Germinal center (tissue), 1 donor: ENCODE results near the gene METTL25B.
A peak's percentile ranks its signal among the peaks of the same experiment; 100 is the strongest.

ENCODE experiments used
- DNase-seq: peaks from one replicate; pipeline ENCODE4 v3.0.0; 2012; ENCODE audit warnings: mixed read lengths, low spot score

The METTL25B gene

DNA sequence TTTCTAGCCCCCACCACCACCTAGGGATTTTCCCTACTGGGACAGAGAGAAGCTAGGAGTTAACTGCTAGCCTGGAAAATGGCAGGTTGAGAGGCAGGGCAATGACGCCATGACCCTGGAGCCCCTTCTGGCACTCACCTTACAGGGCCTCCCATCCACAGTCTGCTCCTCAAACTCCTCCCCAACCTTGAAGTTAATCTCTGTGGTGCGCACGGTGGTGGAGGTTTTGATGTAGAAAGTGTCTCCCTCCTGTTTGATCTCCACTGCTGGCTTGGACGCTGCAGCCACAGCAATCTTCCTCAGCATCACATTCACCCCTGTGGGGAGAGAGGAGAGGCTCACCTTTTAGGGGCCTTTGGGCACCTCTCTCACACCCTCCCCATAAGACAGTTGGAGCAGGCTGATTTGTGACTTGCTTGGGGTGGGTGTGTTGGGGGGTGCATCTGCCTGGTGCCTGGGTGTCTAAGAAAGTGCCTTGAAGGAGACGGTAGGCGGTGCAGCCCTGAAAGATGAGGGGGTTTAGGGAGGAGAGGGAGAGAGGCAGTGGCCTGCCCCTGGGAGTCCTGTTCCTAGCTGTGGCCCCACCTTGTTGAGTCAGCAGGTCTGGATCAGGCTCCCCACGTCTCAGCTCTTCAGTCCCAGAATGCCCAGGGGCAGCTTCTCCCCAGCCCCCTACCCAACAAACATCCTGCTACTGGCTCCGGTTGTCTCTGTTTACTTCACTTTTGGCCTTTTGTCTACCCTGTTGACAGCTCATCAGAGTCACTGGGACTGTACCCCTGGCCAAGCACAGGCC is 27.3 kb upstream of the METTL25B start:
- DNase-seq, result no peak

DNA sequence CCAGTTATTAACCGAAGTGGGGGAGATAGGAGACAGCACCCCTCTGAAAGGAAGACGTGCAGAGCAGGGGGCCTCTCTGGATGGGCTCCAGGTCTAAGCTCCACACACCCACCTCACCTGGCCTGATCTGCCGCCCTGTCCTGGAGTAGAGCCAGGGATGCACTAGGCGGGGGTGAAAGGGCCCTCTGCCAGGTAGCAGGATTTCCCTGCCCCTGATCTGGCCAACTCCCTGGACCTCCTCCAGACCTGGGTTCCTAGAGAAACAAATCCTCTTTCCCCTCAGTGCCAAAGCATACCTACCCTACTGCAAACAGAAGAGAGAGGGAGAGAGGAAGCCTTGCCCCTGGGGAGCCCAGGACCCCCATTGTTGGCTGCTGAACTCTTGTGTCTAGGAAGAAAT is 24.9 kb upstream of the METTL25B start:
- DNase-seq, result no peak

DNA sequence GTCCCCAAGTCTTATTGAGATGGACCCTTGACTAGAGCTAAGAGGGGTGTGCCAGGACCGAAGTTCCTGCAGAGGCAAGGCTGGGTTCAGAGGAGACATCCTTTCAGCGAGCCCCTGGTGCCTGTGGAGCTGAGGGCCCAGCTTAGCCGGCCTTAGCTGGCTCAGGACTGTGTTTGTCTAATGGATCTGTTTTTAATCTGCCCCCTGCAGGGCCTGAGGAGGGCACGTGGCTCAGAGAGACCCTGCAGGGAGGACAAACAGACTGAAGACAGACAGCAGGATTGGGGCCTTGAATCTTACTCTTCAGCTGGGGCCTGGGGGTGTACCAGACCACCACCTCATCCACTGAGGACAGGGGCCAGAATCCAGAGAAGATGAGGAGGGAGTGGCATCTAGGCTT is 24.5 kb upstream of the METTL25B start:
- DNase-seq, result no peak

DNA sequence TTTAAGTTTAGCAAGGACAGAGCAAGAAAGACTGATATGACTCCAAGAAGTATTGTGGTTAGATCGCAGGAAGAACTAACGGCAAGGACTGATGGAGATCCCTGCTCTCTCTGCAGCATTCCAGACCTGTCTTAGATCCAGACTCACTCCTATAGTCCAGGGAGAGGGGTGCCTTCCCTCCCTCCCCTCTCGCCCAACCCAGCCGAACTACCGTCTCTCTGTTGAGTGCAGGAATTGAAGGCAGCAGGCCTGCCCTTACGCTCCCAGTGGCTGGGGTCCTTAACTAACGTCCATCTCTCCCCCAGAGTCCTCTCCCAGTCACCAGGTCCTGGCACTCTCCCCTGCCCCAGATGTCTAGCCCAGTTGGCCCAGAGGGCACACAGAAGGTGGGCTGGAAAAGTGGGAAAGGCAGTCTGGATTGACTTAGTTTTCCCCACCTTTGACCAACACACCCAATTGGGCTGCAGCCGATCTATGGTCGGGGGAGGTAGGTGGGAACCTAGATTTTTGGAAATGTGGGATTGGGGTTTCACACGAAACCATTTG is 24.0 kb upstream of the METTL25B start:
- no peak for DNase-seq

- no peak for DNase-seq
These were observed 23.3 kb upstream of the METTL25B start for GRCh38 chr1:156704930-156705320.

DNA sequence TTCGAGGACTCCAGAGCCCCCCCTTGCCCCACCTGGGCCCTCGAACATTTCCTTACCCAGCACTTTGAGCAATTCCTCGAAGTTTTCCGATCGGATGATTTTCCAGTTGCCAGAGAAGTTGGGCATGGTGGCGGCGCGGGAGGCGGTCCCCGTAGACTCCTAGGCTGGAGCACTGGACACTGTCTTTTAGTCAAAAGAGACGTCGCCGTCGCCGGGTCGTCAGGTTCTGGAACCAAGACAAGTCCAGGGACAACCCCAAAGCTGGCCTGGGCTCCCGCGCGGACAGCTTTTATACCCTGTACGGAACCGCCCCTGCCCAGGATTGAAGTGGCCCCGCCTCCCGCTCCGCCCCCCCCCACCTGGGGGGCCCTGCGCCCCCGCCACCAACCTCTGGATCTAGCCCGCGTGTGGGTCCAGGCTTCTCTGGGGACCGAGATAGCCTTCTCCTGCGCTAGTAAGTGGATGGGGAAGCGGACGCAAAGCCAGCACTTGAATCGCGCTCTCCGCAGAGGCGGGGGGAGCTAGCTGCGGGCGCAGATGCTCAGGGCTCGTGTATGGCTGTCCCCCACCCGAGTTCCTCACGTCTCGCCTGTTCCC is 22.9 kb upstream of the METTL25B start, which contains the start of gene CRABP2:
TSS of gene CRABP2 (minus strand) at position 263 of the 597 bp plus-strand sequence. CDS start at position 126, 137 bp downstream.
- DNase-seq, result no peak

GRCh38 chr1:156705918-156706656 is 22.2 kb upstream of the METTL25B start:
- DNase-seq, result peak; percentile 74

DNA sequence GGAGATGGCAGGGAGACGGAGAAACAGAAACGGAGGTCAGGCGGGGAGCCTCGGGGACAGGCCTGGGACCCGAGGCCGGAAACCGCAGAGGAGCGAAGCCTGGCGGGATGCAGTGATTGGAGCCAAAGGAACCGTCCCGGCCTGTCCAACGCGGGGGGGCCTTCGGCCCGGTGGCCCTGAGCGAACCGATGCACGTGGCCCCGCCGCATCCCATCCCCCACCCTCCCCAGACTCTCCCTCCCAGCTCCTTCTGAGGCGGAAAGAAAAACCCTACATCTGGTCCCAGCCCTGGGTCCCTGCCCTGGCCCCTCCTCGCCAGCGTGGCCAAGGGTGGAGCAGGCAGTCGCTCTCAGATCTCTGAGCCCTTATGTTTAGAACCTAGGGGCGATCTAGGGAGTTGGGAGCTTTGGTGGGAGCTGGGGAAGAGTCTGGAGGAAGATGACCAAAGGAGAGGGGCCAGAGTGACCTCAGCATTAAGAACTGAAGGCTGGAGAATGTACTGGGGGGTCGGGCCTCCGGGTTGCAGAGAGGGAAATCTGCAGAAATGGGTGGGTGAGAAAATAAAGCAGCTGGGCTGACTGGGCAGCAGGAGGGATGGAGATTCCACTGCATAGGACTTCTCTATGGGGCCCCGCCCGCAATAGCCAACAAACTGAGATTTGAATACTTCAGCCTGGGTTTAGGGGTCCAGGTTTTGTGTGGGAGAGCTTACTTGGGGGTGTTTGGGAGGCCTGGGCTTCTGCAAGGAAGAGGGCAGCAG is 21.4 kb upstream of the METTL25B start:
- DNase-seq, result no peak

GRCh38 chr1:156707417-156708217 is 20.7 kb upstream of the METTL25B start:
- DNase-seq, result no peak

DNA sequence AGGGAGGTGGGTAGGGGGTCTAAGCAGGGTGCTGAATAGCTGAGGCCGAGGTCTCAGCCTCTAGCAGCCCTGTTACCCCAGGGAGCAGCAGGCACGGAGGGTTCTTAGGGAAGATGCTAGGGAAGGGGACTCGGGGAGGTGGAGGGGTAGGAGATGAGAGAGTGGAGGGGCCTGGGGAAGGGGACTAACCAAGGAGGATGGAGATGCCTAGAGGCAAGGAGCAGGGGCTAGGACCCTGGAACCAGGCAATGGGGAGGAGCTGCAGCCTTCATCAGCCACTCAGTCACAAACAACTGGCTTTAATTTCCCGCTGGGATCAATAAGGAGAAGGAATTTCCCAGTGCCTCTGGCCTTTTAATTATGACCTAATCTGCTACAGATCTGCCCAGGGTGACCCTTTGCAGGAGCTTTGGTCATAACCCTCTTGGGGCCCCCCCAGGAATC is 20.0 kb upstream of the METTL25B start:
- no peak for DNase-seq

DNA sequence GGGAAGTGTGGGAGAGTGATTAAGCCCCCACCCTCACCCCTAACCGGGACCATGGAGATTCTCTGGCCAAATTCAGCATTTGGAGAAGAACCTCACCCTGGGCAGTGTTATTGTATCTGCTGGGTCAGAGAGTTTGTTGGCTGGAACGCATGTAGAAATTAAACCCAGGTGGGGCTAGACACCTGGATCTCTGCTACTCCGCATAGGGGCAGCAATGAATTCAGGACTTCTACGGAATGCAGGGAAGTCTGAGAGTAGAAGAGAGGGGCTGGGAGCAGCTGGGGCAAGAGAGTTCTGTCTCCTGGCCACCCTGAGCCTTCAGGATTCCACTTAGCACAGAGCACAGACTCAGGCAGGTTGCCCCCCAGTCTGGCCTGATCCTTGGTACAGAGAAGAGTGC is 19.2 kb upstream of the METTL25B start:
- no peak for DNase-seq

DNA sequence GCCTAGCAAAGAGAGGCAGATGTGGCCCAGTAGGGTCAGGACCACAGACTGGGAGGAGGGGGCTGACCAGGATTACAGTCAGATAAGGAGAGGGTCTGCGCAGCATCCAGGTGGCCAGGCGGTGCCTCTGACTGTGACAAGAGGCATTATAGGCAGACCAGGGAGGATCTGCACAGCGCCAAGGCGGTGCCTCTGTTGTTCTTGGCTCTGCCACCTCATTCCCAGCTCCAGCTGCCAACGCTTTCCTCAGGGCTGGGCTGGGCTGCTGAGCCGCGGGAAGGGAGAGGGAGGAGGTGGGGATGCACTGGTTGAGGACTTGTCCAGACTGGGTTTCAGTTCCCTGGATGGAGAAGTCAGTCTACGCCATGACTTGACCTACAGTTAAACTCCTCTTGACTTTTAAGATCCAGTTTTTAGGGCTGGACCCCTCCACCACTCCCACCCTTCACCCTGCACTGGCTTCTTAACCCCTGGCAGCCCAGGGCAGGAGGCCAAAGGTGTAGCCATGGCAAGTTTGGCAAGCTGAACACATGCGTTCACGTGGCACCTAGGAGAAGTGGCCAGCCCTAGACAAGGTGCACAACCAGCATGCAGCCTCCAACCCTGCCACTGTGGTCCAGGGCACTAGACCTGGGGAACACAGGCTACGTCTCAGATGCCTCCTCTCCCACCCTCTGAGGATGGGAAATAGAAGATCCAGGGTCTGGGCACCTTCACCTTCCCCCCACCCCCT is 18.3 kb upstream of the METTL25B start:
- no peak for DNase-seq

DNA sequence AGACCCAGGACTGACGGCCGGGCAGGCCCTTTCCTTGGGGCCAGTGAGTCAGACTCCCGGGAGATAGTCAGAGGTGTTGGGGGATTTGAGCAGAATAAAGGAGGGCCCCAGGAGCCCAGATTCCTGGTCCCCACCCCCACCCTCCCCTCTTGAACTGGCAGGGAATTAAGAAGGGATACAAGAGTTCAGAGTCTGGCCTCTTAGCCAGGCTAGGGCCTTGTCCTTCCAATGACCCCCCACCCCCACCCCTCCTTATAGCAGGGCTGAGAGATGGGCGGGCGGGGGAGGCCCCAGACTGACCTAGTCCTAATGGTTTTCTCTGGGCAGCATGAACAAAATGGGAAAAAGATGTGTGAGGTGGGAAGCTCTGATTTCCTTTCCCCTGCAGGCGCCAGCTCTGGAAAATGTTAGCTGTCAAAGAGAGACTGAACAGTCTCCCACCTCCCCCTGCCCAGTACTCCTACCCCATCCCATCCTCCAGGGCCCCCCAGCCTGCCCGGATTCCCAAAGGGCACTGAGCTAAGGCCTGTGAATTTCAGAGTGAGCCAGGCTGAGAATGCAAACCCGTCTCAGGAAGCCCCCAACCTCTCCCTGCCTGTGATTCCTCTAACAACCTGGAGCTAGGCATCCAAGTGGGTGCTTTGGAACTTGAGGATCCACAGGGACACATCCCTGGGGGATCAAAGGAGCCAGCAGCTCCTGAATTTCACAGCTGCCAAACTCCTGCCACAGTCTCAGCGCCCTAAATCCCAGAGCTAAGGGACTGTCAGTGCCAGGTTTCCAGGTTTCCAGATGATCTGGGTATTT is 17.1 kb upstream of the METTL25B start:
- no peak for DNase-seq

DNA sequence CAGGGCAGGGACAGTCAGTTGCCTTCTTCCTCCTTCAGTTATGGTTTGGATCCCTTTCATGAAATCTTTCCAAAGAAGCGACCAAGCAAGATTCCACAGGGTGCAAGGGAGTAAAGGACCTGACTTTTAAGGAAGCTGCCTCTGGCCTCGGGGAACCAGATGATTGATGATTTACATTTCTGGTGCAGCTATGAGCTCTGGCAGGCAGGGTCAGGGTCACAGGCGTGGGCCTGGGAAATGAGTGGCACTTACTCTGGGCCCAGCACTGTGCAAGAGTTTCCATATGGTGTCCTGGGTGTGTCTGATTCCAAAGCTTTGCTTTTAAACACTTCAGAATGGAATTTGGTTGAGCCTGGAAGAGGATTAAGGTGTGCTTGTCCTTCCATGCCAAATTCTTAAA is 15.6 kb upstream of the METTL25B start:
- no peak for DNase-seq

- DNase-seq, result no peak
These were observed 13.4 kb upstream of the METTL25B start for GRCh38 chr1:156714830-156715229.

DNA sequence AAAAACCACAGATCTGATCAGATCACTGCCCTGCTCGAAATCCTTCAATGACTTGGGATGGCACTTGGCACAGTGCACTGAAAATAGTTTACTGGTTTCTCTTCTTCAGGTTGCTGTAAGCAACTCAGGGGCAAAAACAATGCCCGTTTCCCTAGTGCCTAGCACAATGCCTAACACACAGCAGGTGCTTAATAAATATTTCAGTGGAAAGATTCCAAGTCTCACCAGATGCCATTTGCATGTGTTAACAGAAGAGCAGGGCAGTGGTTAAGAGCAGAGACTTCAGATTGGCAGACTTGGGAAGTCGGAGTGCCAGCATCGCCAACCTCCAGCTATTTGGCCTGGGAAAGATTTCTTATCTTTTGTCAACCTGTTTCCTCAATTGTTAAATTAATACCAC is 10.9 kb upstream of the METTL25B start:
- no peak for DNase-seq

- DNase-seq, result no peak
These were observed 7.1 kb upstream of the METTL25B start for GRCh38 chr1:156721131-156721530.

DNA sequence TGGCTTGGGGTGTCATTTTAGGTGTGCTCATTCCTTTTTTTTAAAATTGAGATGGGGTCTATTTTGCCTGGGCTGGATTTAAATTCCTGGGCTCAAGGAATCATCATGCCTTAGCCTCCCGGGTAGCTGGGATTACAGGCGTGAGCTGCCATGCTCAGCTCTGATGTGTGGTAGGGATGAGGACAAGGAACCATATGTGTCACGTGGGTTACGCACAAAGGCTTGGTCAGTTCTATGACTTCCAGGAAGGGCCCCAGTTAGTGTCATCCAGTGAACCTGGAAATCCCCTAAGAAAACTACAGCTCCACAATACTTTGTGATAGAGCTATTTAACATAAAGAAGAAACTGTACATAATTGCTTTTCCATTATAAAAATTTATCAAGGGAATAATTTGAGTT is 6.7 kb upstream of the METTL25B start:
- no peak for DNase-seq

DNA sequence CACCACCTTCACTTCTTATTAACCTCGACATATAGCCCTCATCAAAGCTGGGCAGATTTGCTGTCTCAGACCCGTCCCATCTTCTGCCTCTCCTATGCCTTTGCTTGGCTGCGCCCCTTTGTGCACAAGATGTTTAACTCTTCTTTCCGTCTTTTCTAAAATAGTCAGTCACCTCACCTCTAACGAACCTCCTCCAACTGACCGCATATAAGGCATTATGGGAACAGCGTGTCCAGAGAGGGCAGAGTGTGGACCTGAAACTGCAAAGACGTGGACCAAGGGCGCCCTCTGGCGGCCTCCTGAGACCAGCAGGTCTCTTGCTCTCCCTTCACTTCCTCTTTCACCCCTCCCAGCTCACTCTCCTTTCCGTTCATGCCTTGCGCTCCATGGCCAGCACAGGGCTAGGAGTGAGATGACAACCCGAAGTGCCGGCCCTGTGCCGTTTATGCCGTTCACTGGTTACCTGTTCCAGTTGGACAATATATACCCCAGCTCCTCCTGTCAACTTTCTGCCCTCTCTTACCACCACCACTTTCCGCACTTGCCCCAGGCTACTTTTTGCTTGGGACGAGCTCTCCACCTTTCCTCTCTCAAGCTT is 2.5 kb upstream of the METTL25B start:
- peak; percentile 85 for DNase-seq
